ENCODE measurements around the gene WDR90.

Gene WDR90

DNA sequence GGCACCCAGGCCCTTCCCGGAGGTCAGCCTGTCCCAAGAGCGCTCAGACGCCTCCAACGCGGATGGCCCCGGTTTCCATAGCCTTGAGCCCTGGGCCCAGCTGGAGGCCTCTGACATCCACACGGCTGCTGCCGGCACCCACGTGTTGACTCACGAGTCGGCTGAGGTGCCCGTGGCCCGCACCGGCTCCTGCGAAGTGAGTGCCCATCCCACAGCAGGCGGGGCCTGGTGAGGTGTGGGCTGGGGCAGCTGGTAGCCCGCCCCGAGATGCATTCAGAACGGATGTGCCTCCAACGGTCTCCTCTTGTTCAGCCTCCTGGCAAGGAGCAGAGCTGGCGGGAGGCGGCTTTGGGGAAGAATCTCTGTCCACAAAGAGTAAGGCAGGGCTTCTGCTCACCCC is 2.7 kb downstream of the WDR90 start:
- Histone ChIP-seq H3K36me3 (ENCODE audit: control insufficient read depth, insufficient read depth, low read length) (peaks cover 5% of the 10 kb centered on the region), H3K27me3 (replicated peaks; ENCODE audit: control insufficient read depth, insufficient read depth, low read length) (no peaks in the 10 kb centered on the region), H3K4me3 (replicated peaks; ENCODE audit: low read depth, low read length) (no peak overlapping the region)
- DNase-seq (ENCODE audit: extremely low read depth, insufficient read length): no peak
- TF ChIP-seq, protein P1, sequence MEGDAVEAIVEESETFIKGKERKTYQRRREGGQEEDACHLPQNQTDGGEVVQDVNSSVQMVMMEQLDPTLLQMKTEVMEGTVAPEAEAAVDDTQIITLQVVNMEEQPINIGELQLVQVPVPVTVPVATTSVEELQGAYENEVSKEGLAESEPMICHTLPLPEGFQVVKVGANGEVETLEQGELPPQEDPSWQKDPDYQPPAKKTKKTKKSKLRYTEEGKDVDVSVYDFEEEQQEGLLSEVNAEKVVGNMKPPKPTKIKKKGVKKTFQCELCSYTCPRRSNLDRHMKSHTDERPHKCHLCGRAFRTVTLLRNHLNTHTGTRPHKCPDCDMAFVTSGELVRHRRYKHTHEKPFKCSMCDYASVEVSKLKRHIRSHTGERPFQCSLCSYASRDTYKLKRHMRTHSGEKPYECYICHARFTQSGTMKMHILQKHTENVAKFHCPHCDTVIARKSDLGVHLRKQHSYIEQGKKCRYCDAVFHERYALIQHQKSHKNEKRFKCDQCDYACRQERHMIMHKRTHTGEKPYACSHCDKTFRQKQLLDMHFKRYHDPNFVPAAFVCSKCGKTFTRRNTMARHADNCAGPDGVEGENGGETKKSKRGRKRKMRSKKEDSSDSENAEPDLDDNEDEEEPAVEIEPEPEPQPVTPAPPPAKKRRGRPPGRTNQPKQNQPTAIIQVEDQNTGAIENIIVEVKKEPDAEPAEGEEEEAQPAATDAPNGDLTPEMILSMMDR (IDR thresholded peaks at IDR 0.05; ENCODE audit: insufficient read depth, low read length, poor library complexity, severe bottlenecking): no peak

DNA sequence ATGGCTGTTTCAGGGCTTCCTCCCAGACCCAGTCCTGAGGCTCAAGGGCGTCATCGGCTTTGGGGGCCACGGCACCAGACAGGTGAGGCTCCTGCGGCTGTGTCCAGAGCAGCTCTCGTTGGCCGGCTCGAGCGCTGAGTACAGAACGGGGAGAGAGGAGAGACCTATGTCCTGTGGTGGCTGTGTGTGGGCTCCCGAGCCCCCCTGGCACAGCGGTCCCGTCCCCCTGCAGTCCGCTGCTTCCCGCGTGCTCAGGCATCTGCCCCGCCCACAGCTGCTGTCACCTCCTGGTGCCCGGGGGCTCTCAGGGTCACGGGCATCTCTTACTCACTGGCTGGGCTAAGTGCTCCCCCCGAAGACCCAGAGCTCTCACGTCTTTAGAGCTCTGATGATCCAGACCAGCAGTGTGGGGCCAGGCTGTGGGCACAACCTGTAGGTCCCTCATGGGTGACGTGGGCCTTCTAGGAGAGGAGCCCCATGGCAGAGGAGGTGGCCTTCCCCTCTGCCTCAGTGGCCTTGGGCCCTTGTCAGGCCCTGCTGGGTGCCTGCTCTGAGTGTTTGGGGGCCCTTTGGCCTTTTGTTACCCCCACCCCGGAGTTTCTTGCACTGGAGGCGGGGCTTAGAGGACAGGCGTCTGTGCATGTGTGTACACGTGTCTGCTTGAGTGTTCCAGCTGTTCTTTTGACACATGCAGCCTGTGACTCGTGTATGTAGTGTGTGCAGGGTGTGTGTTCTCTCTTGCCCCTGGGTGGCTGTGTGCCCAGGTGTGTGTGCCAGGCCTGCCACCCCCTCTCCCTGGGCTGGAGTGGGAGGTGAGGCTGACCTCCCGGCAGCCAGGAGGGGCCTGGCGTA is 3.5 kb downstream of the WDR90 start:
- no peaks in the 10 kb centered on the region for H3K27me3 ChIP-seq (replicated peaks; ENCODE audit: control insufficient read depth, insufficient read depth, low read length)
- DNase-seq (ENCODE audit: extremely low read depth, insufficient read length): no peak
- TF ChIP-seq, protein P1 (IDR thresholded peaks at IDR 0.05; ENCODE audit: insufficient read depth, low read length, poor library complexity, severe bottlenecking): no peak
- peaks cover 3% of the 10 kb centered on the region for H3K36me3 ChIP-seq (ENCODE audit: control insufficient read depth, insufficient read depth, low read length)
- no peak overlapping the region for H3K4me3 ChIP-seq (replicated peaks; ENCODE audit: low read depth, low read length)

DNA sequence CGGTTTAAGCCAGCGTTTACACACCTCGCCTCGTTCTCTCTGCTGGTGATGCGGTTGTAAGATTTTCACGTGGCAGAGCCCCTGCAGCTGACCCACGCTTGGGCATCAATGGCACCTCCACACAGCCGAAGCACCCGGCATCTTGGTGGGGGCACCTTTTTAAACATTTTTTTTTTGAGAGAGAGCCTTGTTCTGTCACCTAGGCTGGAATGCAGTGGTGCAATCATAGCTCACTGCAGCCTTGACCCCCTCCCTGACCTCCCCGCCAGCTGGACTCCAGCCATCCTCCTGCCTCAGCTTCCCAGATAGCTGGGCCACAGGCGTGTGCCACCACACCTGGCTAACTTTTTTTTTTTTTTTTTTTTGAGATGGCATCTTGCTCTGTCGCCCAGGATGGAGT is 4.9 kb downstream of the WDR90 start:
- TF ChIP-seq, protein P1 (IDR thresholded peaks at IDR 0.05; ENCODE audit: insufficient read depth, low read length, poor library complexity, severe bottlenecking): no peak
- Histone ChIP-seq H3K4me3 (replicated peaks; ENCODE audit: low read depth, low read length) (no peak overlapping the region), H3K36me3 (ENCODE audit: control insufficient read depth, insufficient read depth, low read length) (peaks cover 6% of the 10 kb centered on the region), H3K27me3 (replicated peaks; ENCODE audit: control insufficient read depth, insufficient read depth, low read length) (no peaks in the 10 kb centered on the region)
- DNase-seq (ENCODE audit: extremely low read depth, insufficient read length): no peak

DNA sequence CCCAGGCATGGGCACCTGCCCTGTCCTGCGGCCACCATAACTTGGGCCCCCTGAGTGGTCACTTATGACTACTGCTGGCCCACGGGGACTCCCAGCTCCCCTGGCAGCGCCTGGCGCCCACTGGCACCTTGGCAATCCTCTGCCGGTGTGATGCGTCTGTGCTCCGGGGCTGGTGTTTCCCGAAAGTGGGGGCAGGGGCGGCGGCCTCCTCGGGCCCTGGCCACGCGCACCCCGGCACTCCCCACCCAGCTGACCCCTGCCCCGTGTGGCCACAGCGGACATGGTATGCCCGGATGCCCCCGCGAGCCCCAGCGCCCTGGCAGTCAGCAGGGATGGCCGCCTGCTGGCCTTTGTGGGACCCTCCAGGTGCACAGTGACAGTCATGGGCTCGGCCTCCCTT is 8.3 kb downstream of the WDR90 start:
- no peak overlapping the region for H3K4me3 ChIP-seq (replicated peaks; ENCODE audit: low read depth, low read length)
- TF ChIP-seq, protein P1 (IDR thresholded peaks at IDR 0.05; ENCODE audit: insufficient read depth, low read length, poor library complexity, severe bottlenecking): no peak
- DNase-seq (ENCODE audit: extremely low read depth, insufficient read length): no peak
- H3K36me3 ChIP-seq (ENCODE audit: control insufficient read depth, insufficient read depth, low read length): peaks cover 7% of the 10 kb centered on the region
- H3K27me3 ChIP-seq (replicated peaks; ENCODE audit: control insufficient read depth, insufficient read depth, low read length): no peaks in the 10 kb centered on the region

DNA sequence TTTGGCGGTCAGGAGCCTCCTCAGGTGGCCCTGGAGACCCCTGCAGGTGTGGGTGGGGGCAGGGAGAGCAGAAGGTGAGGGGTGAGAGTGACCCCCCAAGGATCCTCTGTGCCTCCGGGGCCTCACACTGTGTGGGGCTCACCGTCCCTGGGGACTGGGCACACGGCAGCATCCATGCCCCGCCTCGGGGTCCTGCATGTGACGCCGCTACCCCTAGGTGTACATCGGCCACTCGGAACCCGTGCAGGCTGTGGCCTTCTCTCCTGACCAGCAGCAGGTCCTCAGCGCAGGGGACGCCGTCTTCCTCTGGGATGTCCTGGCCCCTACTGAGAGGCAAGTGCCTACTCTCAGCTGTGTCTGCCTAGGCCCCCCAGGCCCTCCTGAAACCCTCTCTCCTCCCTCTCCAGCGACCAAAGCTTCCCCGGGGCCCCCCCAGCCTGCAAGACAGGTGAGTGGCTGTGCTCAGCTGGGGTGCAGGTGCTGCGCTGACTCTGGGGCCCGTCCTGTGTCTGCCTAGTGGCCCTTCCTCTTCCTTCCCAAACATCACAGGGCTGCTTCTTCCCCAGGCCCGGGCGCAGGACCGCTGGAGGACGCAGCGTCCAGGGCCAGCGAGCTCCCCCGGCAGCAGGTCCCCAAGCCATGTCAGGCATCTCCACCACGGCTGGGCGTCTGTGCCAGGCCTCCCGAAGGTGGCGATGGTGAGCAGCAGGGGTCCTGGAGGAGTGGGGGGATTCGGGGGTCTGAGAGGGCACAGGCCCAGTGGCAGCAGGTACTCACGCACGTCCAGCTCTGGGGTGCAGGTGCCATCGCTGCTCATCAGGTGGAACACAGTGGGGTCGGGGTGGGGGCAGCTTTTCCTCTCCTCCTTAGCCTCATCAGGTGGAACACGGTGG is 9.8 kb downstream of the WDR90 start:
- DNase-seq (ENCODE audit: extremely low read depth, insufficient read length): no peak
- no peaks in the 10 kb centered on the region for H3K27me3 ChIP-seq (replicated peaks; ENCODE audit: control insufficient read depth, insufficient read depth, low read length)
- TF ChIP-seq, protein P1 (IDR thresholded peaks at IDR 0.05; ENCODE audit: insufficient read depth, low read length, poor library complexity, severe bottlenecking): peak; percentile 15
- H3K4me3 ChIP-seq (replicated peaks; ENCODE audit: low read depth, low read length): no peak overlapping the region
- H3K36me3 ChIP-seq (ENCODE audit: control insufficient read depth, insufficient read depth, low read length): peaks cover 4% of the 10 kb centered on the region; the same call in 1 of the 2 replicates
